Adrenal gland (tissue), 12 donors: ENCODE results near the gene ZSWIM8. TPM values are rescaled to one million over a fixed set of nuclear protein-coding genes. Genes with fewer than 3 reads are reported as not detected.

Source experiments
- DNase-seq, 7 donors: peaks; one replicate each; pipeline ENCODE4 v3.0.0-alpha.2; 2019 to 2020
- H3K27ac ChIP-seq, 5 donors: fragments of 200-600 bp; sonication (generic) in 4 of 5; 1 replicate in 3 of 5; 2 replicates in 2 of 5; pipeline versions ENCODE4 v1.5.1 to v1.8.0; 2016 to 2020; ENCODE audit warnings: mild to moderate bottlenecking in 1 of 5
- H3K27me3 ChIP-seq: fragments of 200-600 bp; 2 replicates; pipeline ENCODE4 v1.8.0; 2021
- H3K36me3 ChIP-seq, 2 donors: fragments of 200-600 bp; replicated peaks in 1 of 2; 1 replicate in 1 of 2; 2 replicates in 1 of 2; pipeline versions ENCODE4 v1.5.1 to v1.8.0; 2018 to 2022
- H3K4me1 ChIP-seq, 2 donors: fragments of 200-600 bp; replicated peaks in 1 of 2; 1 replicate in 1 of 2; 2 replicates in 1 of 2; pipeline versions ENCODE4 v1.5.1 to v1.8.0; 2018 to 2021
- H3K4me3 ChIP-seq, 4 donors: fragments of 200-600 bp; sonication (generic) in 3 of 4; one replicate each; pipeline ENCODE4 v1.5.1; 2016 to 2018
- H3K9me3 ChIP-seq, 3 donors: fragments of 200-600 bp; sonication (generic) in 1 of 3; replicated peaks in 1 of 3; 1 replicate in 2 of 3; 2 replicates in 1 of 3; pipeline versions ENCODE4 v1.5.1 to v1.8.0; 2016 to 2021
- POLR2A ChIP-seq, 2 donors: fragments of 450-650 bp; IDR thresholded peaks; one replicate each; pipeline ENCODE4 v1.6.1; 2017; ENCODE audit warnings: antibody characterized with exemption in 2 of 2, mild to moderate bottlenecking in 2 of 2, moderate library complexity in 1 of 2
- WGBS, 4 donors: extraction: QIAGEN DNeasy Blood & Tissue Kit in 2 of 4; methylation state at CpG; one replicate each; pipeline versions ENCODE4 v1.1.5 to v1.1.7; 2013 to 2017; 5-methylcytosine and 5-hydroxymethylcytosine counted together
- intact Hi-C, 2 donors: fragments of 100-400 bp; cut with DNase I; formaldehyde crosslinking; loops; one replicate each; pipeline versions ENCODE4 v1.14.1 to v1.15.0; 2022 to 2023
- polyA plus RNA-seq, 3 donors: library from polyadenylated mRNA; stranded (reverse); fragments of 200-250 nt in 2 of 3; fragments of 350-450 nt in 1 of 3; fragmentation: Illumina TruSeq in 1 of 3; extraction: RNeasy Lipid Tissue Mini Kit (QIAGEN cat#74804) in 1 of 3; gene quantifications; one replicate each; pipeline ENCODE4 v1.2.3, GENCODE V29; 2013 to 2014
- total RNA-seq, 9 donors: library from RNA; depleted of rRNA in 4 of 9; stranded (reverse); fragments of >200 nt in 4 of 9; fragments of 120-200 nt in 1 of 9; fragmentation: NEBNext Ultra II Directional in 1 of 9; extraction: Animal tissue kit (Norgen Biotek cat#: 25700) in 1 of 9; gene quantifications; one replicate each; pipeline versions ENCODE4 v1.1.0 to v1.2.4, GENCODE V29; 2013 to 2023
- TF ChIP-seq, protein P1 (sequence below), 6 experiments: fragments of 450-650 bp in 4 of 6; fragments of 200-600 bp in 2 of 6; sonication (generic) in 1 of 6; IDR thresholded peaks; 1 replicate in 5 of 6; 2 replicates in 1 of 6; pipeline versions ENCODE4 v1.5.1 to v1.8.0; 2016 to 2021; ENCODE audit warnings: antibody characterized with exemption in 6 of 6, mild to moderate bottlenecking in 2 of 6, moderate library complexity in 1 of 6
- donor health status: healthy with polysubstance abuse.
- donor health status: Bipolar disorder and iron deficiency.
- donor health status: DM: yes; HTN: yes; CAD: no.
- donor health status: DM: no; HTN: no; CAD: no.
- donor health status: DM: no; HTN: no; CAD: no.
- donor health status: DM: yes; HTN: yes; CAD: no.

The ZSWIM8 gene
- total and polyA plus RNA-seq, 12 donors, result 55.7 to 714 (median 114) TPM

DNA sequence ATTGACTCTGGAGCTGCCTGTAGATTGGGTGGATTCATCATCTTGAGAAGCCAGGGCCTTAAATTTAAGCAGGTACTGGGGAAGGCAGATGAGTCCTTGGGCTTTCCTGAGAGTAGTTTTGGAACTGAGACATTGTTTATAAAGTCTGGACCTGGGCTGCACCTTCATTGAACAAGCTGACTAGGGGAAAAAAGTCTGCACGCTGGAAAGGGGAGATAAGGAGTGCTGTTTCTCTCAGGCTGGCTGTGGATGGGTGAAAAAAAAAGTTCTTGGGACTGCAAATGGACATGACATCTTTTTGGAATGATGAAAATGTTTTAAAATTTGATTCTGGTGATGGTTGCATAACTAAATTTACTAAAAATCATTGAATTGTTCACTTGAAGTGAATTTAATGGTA is 29.2 kb upstream of the ZSWIM8 start:
- H3K27ac ChIP-seq, result no peak overlapping the region
- peaks cover 0 to 63% of the 10 kb centered on the region in 2 donors for H3K36me3 ChIP-seq
- H3K4me1 ChIP-seq, result peaks cover 0 to 6% of the 10 kb centered on the region in 2 donors
- DNase-seq, result no peak
- no peaks in the 10 kb centered on the region for H3K9me3 ChIP-seq
- intact Hi-C loops, result no loop called here
- 62 to 74% (median 66%) methylated on average over 1 of the region's 1 CpG for WGBS, 4 donors
- H3K27me3 ChIP-seq, result no peaks in the 10 kb centered on the region
- no peak overlapping the region for H3K4me3 ChIP-seq
- TF ChIP-seq, protein P1, sequence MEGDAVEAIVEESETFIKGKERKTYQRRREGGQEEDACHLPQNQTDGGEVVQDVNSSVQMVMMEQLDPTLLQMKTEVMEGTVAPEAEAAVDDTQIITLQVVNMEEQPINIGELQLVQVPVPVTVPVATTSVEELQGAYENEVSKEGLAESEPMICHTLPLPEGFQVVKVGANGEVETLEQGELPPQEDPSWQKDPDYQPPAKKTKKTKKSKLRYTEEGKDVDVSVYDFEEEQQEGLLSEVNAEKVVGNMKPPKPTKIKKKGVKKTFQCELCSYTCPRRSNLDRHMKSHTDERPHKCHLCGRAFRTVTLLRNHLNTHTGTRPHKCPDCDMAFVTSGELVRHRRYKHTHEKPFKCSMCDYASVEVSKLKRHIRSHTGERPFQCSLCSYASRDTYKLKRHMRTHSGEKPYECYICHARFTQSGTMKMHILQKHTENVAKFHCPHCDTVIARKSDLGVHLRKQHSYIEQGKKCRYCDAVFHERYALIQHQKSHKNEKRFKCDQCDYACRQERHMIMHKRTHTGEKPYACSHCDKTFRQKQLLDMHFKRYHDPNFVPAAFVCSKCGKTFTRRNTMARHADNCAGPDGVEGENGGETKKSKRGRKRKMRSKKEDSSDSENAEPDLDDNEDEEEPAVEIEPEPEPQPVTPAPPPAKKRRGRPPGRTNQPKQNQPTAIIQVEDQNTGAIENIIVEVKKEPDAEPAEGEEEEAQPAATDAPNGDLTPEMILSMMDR (IDR thresholded peaks at IDR 0.05), result no peak
- no peak for TF ChIP-seq POLR2A (IDR thresholded peaks at IDR 0.05)

DNA sequence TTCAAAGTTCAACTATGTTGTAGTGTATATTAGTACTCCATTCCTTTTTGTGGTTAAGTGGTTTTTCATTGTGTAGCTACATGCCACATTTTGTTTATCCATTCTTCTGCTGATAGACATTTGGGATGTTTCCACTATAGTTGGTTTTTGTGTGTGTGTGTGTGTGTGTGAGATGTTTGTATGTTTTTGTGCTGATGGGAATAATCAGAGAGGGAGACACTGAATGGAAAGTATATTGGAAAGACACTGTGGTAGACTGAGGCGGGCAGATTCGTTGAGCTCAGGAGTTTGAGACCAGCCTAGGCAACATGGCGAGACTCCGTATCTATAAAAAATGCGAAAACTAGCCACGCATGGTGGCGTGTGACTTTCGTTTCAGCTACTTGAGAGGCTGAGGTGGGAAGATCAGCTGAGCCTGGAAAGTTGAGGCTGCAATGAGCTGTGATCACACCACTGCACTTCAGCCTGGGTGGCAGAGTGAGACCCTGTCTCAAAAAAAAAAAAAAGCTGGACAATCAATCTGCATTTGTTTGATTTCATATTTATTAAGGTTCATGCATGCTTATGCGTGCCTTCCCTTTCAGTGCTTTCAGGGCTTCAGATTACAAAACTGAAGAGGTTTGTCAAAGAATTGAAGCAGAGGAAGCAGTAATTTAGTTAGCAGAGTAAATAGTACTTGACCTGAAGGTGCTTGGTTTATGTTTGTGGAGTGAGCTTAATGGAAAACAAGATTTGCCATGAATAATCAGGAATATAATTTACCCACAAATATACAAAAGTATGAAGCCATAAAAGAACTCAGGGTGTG is 26.5 kb upstream of the ZSWIM8 start:
- no peak for TF ChIP-seq POLR2A (IDR thresholded peaks at IDR 0.05)
- TF ChIP-seq, protein P1 (IDR thresholded peaks at IDR 0.05), result no peak
- peaks cover 0 to 6% of the 10 kb centered on the region in 2 donors for H3K4me1 ChIP-seq
- H3K36me3 ChIP-seq, result peaks cover 0 to 63% of the 10 kb centered on the region in 2 donors
- peak overlapping the region in 1 of 5 donors; percentile 47 for H3K27ac ChIP-seq
- peak in 1 of 7 donors; percentile 40 for DNase-seq
- H3K9me3 ChIP-seq, result no peaks in the 10 kb centered on the region
- 84 to 94% (median 90%) methylated on average over 9 of the region's 9 CpGs for whole genome bisulfite sequencing, 4 donors
- H3K27me3 ChIP-seq, result no peaks in the 10 kb centered on the region
- intact Hi-C loops, result no loop called here
- no peak overlapping the region for H3K4me3 ChIP-seq

DNA sequence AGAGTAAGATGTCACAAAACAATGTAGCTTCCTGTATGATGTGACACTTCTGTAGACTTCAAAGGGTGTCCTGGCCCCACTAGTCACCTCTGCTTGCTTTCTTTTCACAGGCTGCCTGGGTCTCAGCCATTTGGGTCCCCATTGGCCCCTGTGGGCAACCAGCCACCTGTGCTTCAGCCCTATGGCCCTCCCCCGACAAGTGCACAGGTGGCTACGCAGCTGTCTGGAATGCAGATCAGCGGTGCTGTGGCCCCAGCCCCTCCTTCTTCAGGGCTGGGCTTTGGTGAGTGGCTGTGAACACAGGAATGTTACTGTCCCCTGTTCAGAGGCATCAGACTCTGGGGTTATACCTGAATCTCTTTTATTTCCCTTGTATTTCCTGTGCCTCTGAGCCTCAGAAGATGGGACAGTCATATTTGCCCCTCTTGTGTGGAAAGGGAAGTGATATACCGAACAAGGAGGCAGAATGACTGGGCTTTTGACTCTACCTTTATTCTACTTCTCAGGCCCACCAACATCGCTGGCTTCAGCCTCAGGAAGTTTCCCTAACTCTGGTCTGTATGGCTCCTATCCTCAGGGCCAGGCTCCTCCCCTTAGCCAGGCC is 25.8 kb upstream of the ZSWIM8 start:
- Histone ChIP-seq H3K4me1 (peaks cover 0 to 6% of the 10 kb centered on the region in 2 donors), H3K36me3 (peaks cover 0 to 63% of the 10 kb centered on the region in 2 donors), H3K27me3 (no peaks in the 10 kb centered on the region), H3K27ac (peak overlapping the region in 1 of 5 donors; percentile 47), H3K9me3 (no peaks in the 10 kb centered on the region), H3K4me3 (no peak overlapping the region)
- intact Hi-C loops, result no loop called here
- TF ChIP-seq, protein P1 (IDR thresholded peaks at IDR 0.05), result no peak
- TF ChIP-seq POLR2A (IDR thresholded peaks at IDR 0.05), result no peak
- WGBS, 4 donors, result 72 to 84% (median 79%) methylated on average over 4 to 5 of the region's 5 CpGs
- peak in 1 of 7 donors; percentile 52 for DNase-seq

DNA sequence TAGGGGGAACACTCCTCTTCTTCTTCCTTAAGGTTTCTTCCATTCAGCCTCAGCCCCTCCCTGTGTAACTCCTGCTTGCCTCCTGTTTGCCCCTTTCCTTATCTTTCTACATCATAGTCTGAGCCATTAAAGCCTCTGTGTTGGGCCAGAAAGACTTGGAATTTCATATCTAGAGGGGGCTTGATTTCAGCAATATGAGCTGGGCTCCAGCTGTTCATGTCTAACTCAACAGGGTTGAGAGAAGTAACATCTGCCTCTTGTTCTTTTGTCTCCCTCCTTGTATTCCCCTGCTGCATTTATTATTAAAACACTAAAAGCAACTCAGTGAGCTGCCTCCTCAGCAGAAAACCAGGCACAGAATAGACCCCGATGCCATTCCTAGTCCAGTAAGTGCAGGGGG is 23.6 kb upstream of the ZSWIM8 start:
- H3K27ac ChIP-seq, result no peak overlapping the region
- 93 to 100% (median 99%) methylated on average over 1 of the region's 1 CpG for WGBS, 4 donors
- no peaks in the 10 kb centered on the region for H3K27me3 ChIP-seq
- H3K9me3 ChIP-seq, result no peaks in the 10 kb centered on the region
- no peak overlapping the region for H3K4me3 ChIP-seq
- intact Hi-C loops, result no loop called here
- TF ChIP-seq POLR2A (IDR thresholded peaks at IDR 0.05), result no peak
- TF ChIP-seq, protein P1 (IDR thresholded peaks at IDR 0.05), result no peak
- peaks cover 0 to 6% of the 10 kb centered on the region in 2 donors for H3K4me1 ChIP-seq
- peak in 1 of 7 donors; percentile 1 for DNase-seq
- H3K36me3 ChIP-seq, result peaks cover 0 to 80% of the 10 kb centered on the region in 2 donors
